H1 (cell line): ENCODE results near the gene IPO13. TPM values are rescaled to one million over a fixed set of nuclear protein-coding genes. Genes with fewer than 3 reads are reported as not detected.

Experiments used
- CTCF ChIA-PET: fragments of 300-600 bp; sonication (Branson Sonifier 250); formaldehyde crosslinking; loops from one replicate; lab custom pipeline; 2021; ENCODE audit not compliant: partially characterized antibody; lab: Charles Lee
- POLR2A ChIA-PET: fragments of 300-600 bp; sonication (Branson Sonifier 250); formaldehyde crosslinking; loops from one replicate; lab custom pipeline; 2021; ENCODE audit warnings: inconsistent platforms; ENCODE audit not compliant: partially characterized antibody; lab: Charles Lee
- DNase-seq, 2 experiments: peaks; one replicate each; pipeline versions ENCODE4 v3.0.0 to v3.0.0-alpha.2; 2010 to 2022; ENCODE audit warnings: low spot score in 2 of 2, low read depth in 1 of 2, mixed read lengths in 1 of 2
- FAIRE-seq: peaks from 2 replicates; lab custom pipeline; 2011; peaks lifted over from hg19 to GRCh38; lab: Jason Lieb, UNC
- H2AFZ ChIP-seq: 2 replicates; pipeline ENCODE4 v1.8.1; 2012; ENCODE audit warnings: low read length, inconsistent platforms
- H2AK5ac ChIP-seq: 2 replicates; pipeline ENCODE4 v1.6.1; 2013; ENCODE audit warnings: low read depth, low read length
- H2BK120ac ChIP-seq: replicated peaks from 2 replicates; pipeline ENCODE3; 2013; ENCODE audit warnings: low read depth, low read length, inconsistent platforms
- H2BK12ac ChIP-seq: 2 replicates; pipeline ENCODE4 v1.6.1; 2013; ENCODE audit warnings: low read depth, low read length
- H2BK15ac ChIP-seq: 2 replicates; pipeline ENCODE4 v1.6.1; 2013; ENCODE audit warnings: low read length
- H2BK20ac ChIP-seq: 2 replicates; pipeline ENCODE4 v1.6.1; 2013; ENCODE audit warnings: low read length
- H2BK5ac ChIP-seq: 2 replicates; pipeline ENCODE4 v1.6.1; 2013; ENCODE audit warnings: low read depth, low read length
- H3K14ac ChIP-seq: 2 replicates; pipeline ENCODE4 v1.6.1; 2013; ENCODE audit warnings: inconsistent platforms; ENCODE audit not compliant: insufficient read length
- H3K18ac ChIP-seq: 2 replicates; pipeline ENCODE4 v1.6.1; 2013; ENCODE audit warnings: low read length; ENCODE audit errors: extremely low read depth
- H3K23ac ChIP-seq: 2 replicates; pipeline ENCODE4 v1.6.1; 2013; ENCODE audit warnings: inconsistent platforms; ENCODE audit not compliant: insufficient read length
- H3K23me2 ChIP-seq: 2 replicates; pipeline ENCODE4 v1.6.1; 2013; ENCODE audit warnings: low read depth, low read length
- H3K27ac ChIP-seq: 2 replicates; pipeline ENCODE4 v1.6.1; 2011; ENCODE audit warnings: low read depth, low read length, inconsistent platforms
- H3K27me3 ChIP-seq, 4 experiments: replicated peaks in 1 of 4; 1 replicate in 1 of 4; 2 replicates in 3 of 4; pipeline versions ENCODE4 v1.6.1 to v1.8.1; 2011 to 2013; ENCODE audit warnings: low read length in 3 of 4, mild to moderate bottlenecking in 3 of 4, inconsistent platforms in 2 of 4, mixed read lengths in 2 of 4, moderate library complexity in 1 of 4; ENCODE audit not compliant: control insufficient read depth in 3 of 4, insufficient read depth in 3 of 4; ENCODE audit errors: extremely low read depth in 1 of 4
- H3K36me3 ChIP-seq, 4 experiments: 2 replicates each; pipeline versions ENCODE4 v1.6.1 to v1.8.1; 2011 to 2013; ENCODE audit warnings: mild to moderate bottlenecking in 4 of 4, low read length in 3 of 4, moderate library complexity in 2 of 4, control low read depth in 1 of 4, inconsistent platforms in 1 of 4; ENCODE audit not compliant: insufficient read depth in 4 of 4, control insufficient read depth in 2 of 4
- H3K4ac ChIP-seq: replicated peaks from 2 replicates; pipeline ENCODE3; 2013; ENCODE audit warnings: low read length, low read depth, mixed read lengths, inconsistent platforms; ENCODE audit not compliant: insufficient read length
- H3K4me1 ChIP-seq, 4 experiments: replicated peaks in 1 of 4; 1 replicate in 1 of 4; 2 replicates in 3 of 4; pipeline versions ENCODE4 v1.6.1 to v1.8.1; 2011 to 2013; ENCODE audit warnings: low read length in 3 of 4, inconsistent platforms in 2 of 4, mixed read lengths in 1 of 4; ENCODE audit not compliant: insufficient read depth in 4 of 4, control insufficient read depth in 3 of 4
- H3K4me2 ChIP-seq, 2 experiments: 2 replicates each; pipeline versions ENCODE4 v1.6.1 to v1.8.1; 2011 to 2013; ENCODE audit warnings: low read depth in 2 of 2, low read length in 2 of 2, control low read depth in 1 of 2, inconsistent platforms in 1 of 2, mild to moderate bottlenecking in 1 of 2; ENCODE audit not compliant: insufficient read depth in 1 of 2
- H3K4me3 ChIP-seq, 4 experiments: fragments of 200-600, 300-600 bp in 1 of 4; sonication (generic), shearing (Covaris generic), sonication (Bioruptor Twin) in 1 of 4; 2 replicates each; pipeline versions ENCODE4 v1.5.1 to v1.8.1; 2011 to 2016; ENCODE audit warnings: low read length in 4 of 4, low read depth in 3 of 4, control low read depth in 2 of 4, inconsistent platforms in 2 of 4, mild to moderate bottlenecking in 2 of 4, mixed read lengths in 1 of 4, moderate library complexity in 1 of 4; ENCODE audit not compliant: insufficient read depth in 2 of 4; ENCODE audit errors: extremely low read depth in 1 of 4
- H3K56ac ChIP-seq: replicated peaks from 2 replicates; pipeline ENCODE3; 2013; ENCODE audit warnings: low read depth, mild to moderate bottlenecking, mixed read lengths, low read length, inconsistent platforms; ENCODE audit not compliant: insufficient read length
- H3K79me1 ChIP-seq: 2 replicates; pipeline ENCODE4 v1.6.1; 2013; ENCODE audit warnings: low read depth, low read length, control low read depth
- H3K79me2 ChIP-seq, 2 experiments: 2 replicates each; pipeline versions ENCODE4 v1.6.1 to v1.8.1; 2012 to 2013; ENCODE audit warnings: low read length in 2 of 2, mild to moderate bottlenecking in 2 of 2, inconsistent platforms in 1 of 2; ENCODE audit not compliant: insufficient read depth in 2 of 2, control insufficient read depth in 1 of 2
- H3K9ac ChIP-seq, 4 experiments: replicated peaks in 1 of 4; 1 replicate in 1 of 4; 2 replicates in 3 of 4; pipeline versions ENCODE4 v1.6.1 to v1.8.1; 2011 to 2013; ENCODE audit warnings: low read depth in 3 of 4, low read length in 3 of 4, control low read depth in 2 of 4, mild to moderate bottlenecking in 2 of 4, moderate library complexity in 2 of 4, inconsistent platforms in 1 of 4; ENCODE audit errors: extremely low read depth in 1 of 4
- H3K9me3 ChIP-seq, 2 experiments: 2 replicates each; pipeline versions ENCODE4 v1.6.1 to v1.8.1; 2012 to 2013; ENCODE audit warnings: mild to moderate bottlenecking in 2 of 2, moderate library complexity in 2 of 2, control low read depth in 1 of 2, inconsistent platforms in 1 of 2, low read depth in 1 of 2, low read length in 1 of 2, mixed read lengths in 1 of 2; ENCODE audit not compliant: insufficient read depth in 2 of 2
- H4K20me1 ChIP-seq, 2 experiments: replicated peaks in 1 of 2; 2 replicates each; pipeline versions ENCODE3 to v1.8.1; 2011 to 2013; ENCODE audit warnings: inconsistent platforms in 2 of 2, low read length in 2 of 2, mild to moderate bottlenecking in 1 of 2; ENCODE audit not compliant: insufficient read depth in 2 of 2, control insufficient read depth in 1 of 2
- H4K5ac ChIP-seq: 2 replicates; pipeline ENCODE4 v1.6.1; 2013; ENCODE audit warnings: low read length, low read depth, mixed read lengths, inconsistent platforms; ENCODE audit not compliant: insufficient read length
- H4K8ac ChIP-seq: 2 replicates; pipeline ENCODE4 v1.8.0; 2013; ENCODE audit warnings: mild to moderate bottlenecking, moderate library complexity, low read length, inconsistent platforms; ENCODE audit not compliant: insufficient read depth; ENCODE audit errors: extremely low read depth
- H4K91ac ChIP-seq: replicated peaks from 2 replicates; pipeline ENCODE3; 2013; ENCODE audit warnings: low read length, mixed read lengths, inconsistent platforms; ENCODE audit not compliant: insufficient read length
- POLR2A ChIP-seq, 2 experiments: IDR thresholded peaks; 1 replicate in 1 of 2; 2 replicates in 1 of 2; pipeline ENCODE4 v1.6.1; 2011; ENCODE audit warnings: low read depth in 2 of 2, low read length in 2 of 2, mild to moderate bottlenecking in 2 of 2; ENCODE audit errors: control extremely low read depth in 1 of 2
- POLR2AphosphoS5 ChIP-seq: IDR thresholded peaks from 2 replicates; pipeline ENCODE4 v1.6.1; 2011; ENCODE audit warnings: low read depth, low read length
- RAD21 ChIP-seq, 2 experiments: IDR thresholded peaks in 1 of 2; conservative IDR thresholded peaks in 1 of 2; 2 replicates each; pipeline ENCODE4 v1.6.1; 2011; ENCODE audit warnings: low read depth in 2 of 2, low read length in 2 of 2, improper control_type of control experiment in 1 of 2, inconsistent platforms in 1 of 2, mild to moderate bottlenecking in 1 of 2, moderate library complexity in 1 of 2
- SAP30 ChIP-seq: fragments of 300-600 bp; sonication (generic); IDR thresholded peaks from 2 replicates; pipeline ENCODE4 v1.7.1; 2012; ENCODE audit warnings: low read length, moderate library complexity, mild to moderate bottlenecking, inconsistent platforms; ENCODE audit not compliant: insufficient read depth, insufficient replicate concordance
- SP1 ChIP-seq: IDR thresholded peaks from 2 replicates; pipeline ENCODE4 v1.6.1; 2011; ENCODE audit warnings: low read depth, low read length
- SP4 ChIP-seq: IDR thresholded peaks from 2 replicates; pipeline ENCODE4 v1.6.1; 2012; ENCODE audit warnings: low read length, inconsistent platforms
- YY1 ChIP-seq: IDR thresholded peaks from 2 replicates; pipeline ENCODE4 v1.6.1; 2011; ENCODE audit warnings: low read depth, mild to moderate bottlenecking, low read length
- WGBS, 2 experiments: shearing (Covaris generic) in 1 of 2; methylation state at CpG; one replicate each; pipeline versions ENCODE4 v1.1.6 to v1.1.7; 2013 to 2015; ENCODE audit warnings: low lambda C conversion rate in 2 of 2, mixed read lengths in 2 of 2, inconsistent platforms in 1 of 2, low coverage in 1 of 2, missing lambda C conversion rate in 1 of 2; ENCODE audit not compliant: insufficient replicate concordance in 2 of 2, insufficient coverage in 1 of 2, insufficient read length in 1 of 2; ENCODE audit errors: extremely low coverage in 1 of 2, missing lambda C conversion rate in 1 of 2; 5-methylcytosine and 5-hydroxymethylcytosine counted together
- polyA plus RNA-seq, 7 experiments: library from polyadenylated mRNA; depleted of rRNA in 3 of 7; stranded (reverse) in 5 of 7; unstranded in 2 of 7; fragments of >200 nt in 5 of 7; fragments of 200-250 nt in 2 of 7; gene quantifications; 1 replicate in 5 of 7; 2 replicates in 1 of 7; 4 replicates in 1 of 7; pipeline versions ENCODE4 v1.2.1 to v1.2.3, GENCODE V29; 2011 to 2013; ENCODE audit warnings: missing spikeins in 2 of 7, mixed read lengths in 2 of 7
- total RNA-seq: library from RNA; stranded (reverse); fragmentation: NEBNext Ultra II Directional; extraction: Animal tissue kit (Norgen Biotek cat#: 25700); gene quantifications from 2 replicates; pipeline ENCODE4 v1.2.1, GENCODE V29; 2021
- TF ChIP-seq, protein P1 (sequence below): IDR thresholded peaks from 2 replicates; pipeline ENCODE4 v1.6.1; 2012; ENCODE audit warnings: inconsistent platforms

IPO13 gene
- total and polyA plus RNA-seq, 2 of the 8 experiments (the other 6 are each of a cell fraction or from before 2014, with no cell fraction given): 23.0 to 27.0 TPM

DNA sequence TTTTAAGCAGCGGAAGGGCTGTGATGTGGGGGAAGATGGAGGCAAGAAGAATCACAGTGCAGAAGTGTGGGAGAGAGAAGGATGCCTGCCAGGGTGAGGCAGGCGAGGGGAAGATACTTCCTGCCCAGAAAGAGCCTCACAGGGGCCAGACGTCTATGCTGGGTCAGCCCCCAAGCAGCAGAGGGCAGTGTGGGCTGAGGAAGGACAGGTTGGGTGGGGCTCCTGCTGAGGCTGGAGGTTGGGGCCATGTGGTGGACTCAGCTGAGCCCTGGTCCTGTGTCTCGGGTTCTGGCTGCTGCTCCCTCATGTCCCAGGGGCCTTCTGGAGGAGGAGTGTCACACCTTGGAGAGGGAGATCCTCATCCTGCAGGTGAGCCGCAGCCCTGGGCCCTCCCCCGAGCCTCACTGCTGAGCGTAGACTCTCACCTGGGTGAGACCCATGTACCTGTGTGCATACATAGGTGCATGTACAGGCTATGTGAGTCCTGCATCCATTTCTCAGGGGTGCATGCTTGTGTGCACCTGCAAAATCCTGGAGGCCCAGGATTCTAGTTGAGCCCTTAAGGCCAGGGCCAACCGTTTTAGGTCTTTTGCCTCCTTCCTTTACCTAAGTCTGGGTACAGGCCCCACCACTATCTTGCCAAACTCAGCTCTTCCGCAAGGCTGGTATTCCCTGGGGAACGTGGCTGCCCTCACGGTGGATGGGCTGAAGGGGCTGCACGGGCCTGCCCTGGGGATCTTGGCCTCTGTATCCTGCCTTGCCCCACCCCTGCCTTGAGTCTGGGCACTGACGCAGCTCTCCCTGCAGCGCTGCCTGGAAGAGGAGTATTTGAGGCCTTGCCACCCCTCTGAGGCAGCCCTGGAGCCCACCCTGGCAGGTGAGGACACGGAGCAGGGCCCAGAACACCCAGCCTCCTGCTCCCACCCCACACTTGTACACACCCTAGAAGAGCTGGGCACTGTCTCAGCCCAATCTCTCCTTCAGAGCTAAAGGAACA is 48.3 kb downstream of the IPO13 start:
- H2BK120ac ChIP-seq: no peak overlapping the region
- no peaks in the 10 kb centered on the region for H3K9me3 ChIP-seq
- peak overlapping the region; percentile 9 for H4K8ac ChIP-seq
- H2BK20ac ChIP-seq: no peak overlapping the region
- H2BK5ac ChIP-seq: no peak overlapping the region
- H3K36me3 ChIP-seq: peaks cover 0 to 3% (median 0%) of the 10 kb centered on the region in 4 experiments; a peak in 1 of 8 replicates
- 0 out of 2 replicates have a peak overlapping the region, but pooled peaks have one; percentile 46 for H2BK15ac ChIP-seq
- H3K27me3 ChIP-seq: no peaks in the 10 kb centered on the region
- no peak overlapping the region for H3K23ac ChIP-seq
- H3K79me1 ChIP-seq: no peaks in the 10 kb centered on the region
- no peak overlapping the region for H4K91ac ChIP-seq
- H4K20me1 ChIP-seq: peaks cover 2% of the 10 kb centered on the region in 2 experiments
- no peak overlapping the region for H3K14ac ChIP-seq
- no peak overlapping the region for H4K5ac ChIP-seq
- H2BK12ac ChIP-seq: 0 out of 2 replicates have a peak overlapping the region, but pooled peaks have one; percentile 17
- ChIA-PET POLR2A (interaction anchor here (0.8 to 13.6 kb wide), 12 partner anchors 8 to 229 kb away, joined by 3 to 189 read pairs (median 3); partner anchors contain the start of genes ATP6V0B, B4GALT2, DPH2 and SLC6A9), CTCF (interaction anchor here (0.6 to 21.8 kb wide), 20 partner anchors 8 to 256 kb away, joined by 3 to 478 read pairs (median 4); partner anchors contain the start of genes DPH2 and SLC6A9)
- H3K56ac ChIP-seq: no peak overlapping the region
- peaks cover 12% of the 10 kb centered on the region; the same call in 1 of the 2 replicates for H3K23me2 ChIP-seq
- H3K4me1 ChIP-seq: peaks cover 0 to 5% (median 4%) of the 10 kb centered on the region in 4 experiments; a peak in 5 of 7 replicates
- no peak overlapping the region; a peak in 1 of 4 replicates for H3K4me2 ChIP-seq
- WGBS, 2 experiments: 76% methylated on average over 15 of the region's 15 CpGs; no CpG with 5 or more reads in 1 of the 2 experiments
- H2AFZ ChIP-seq: no peak overlapping the region
- no peak overlapping the region for H3K4ac ChIP-seq
- H3K79me2 ChIP-seq: no peaks in the 10 kb centered on the region
- peak; percentile 39 to 76 for DNase-seq
- no peak overlapping the region; a peak in 1 of 7 replicates for H3K9ac ChIP-seq
- no peak overlapping the region for H3K27ac ChIP-seq
- H3K18ac ChIP-seq: no peak overlapping the region
- peak; percentile 19 for FAIRE-seq
- H3K4me3 ChIP-seq: no peak overlapping the region
- H2AK5ac ChIP-seq: no peak overlapping the region; the same call in 1 of the 2 replicates
- TF ChIP-seq SAP30: no peak
- TF ChIP-seq, protein P1, sequence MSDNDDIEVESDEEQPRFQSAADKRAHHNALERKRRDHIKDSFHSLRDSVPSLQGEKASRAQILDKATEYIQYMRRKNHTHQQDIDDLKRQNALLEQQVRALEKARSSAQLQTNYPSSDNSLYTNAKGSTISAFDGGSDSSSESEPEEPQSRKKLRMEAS: peak; percentile 69
- TF ChIP-seq POLR2AphosphoS5: peak; percentile 43
- no peak for TF ChIP-seq SP1
- no peak for TF ChIP-seq SP4
- TF ChIP-seq POLR2A (IDR thresholded peaks at IDR 0.05; ENCODE audit: control extremely low read depth in 1 of 2, low read depth in 2 of 2, low read length in 2 of 2): peak in 1 of 2 experiments; percentile 8; a peak in 1 of 3 replicates
- TF ChIP-seq RAD21 (IDR thresholded peaks at IDR 0.05 in 1 of 2, conservative IDR thresholded peaks at IDR 0.05 in 1 of 2; ENCODE audit: low read depth in 2 of 2, low read length in 2 of 2): peak; percentile 68 to 72
- TF ChIP-seq YY1: peak; percentile 21; the same call in 1 of the 2 replicates
